Stimulated activated CD8-positive, alpha-beta memory T cell treated with anti-CD3 and anti-CD28 coated beads, Interleukin-12 subunit alpha, Interleukin-12 subunit beta, amount 100 ng/mL, for 24 hours (primary cell): ENCODE results near the gene OR5P2.
"Not testable (repeated sequence)": the region's sequence is repeated elsewhere in the genome, so short reads cannot be mapped to it uniquely, and the experiment has no call there.

Experiments used
- DNase-seq: peaks from one replicate; pipeline ENCODE4 v3.0.0-alpha.2; 2020; ENCODE audit errors: extremely low read depth

Gene OR5P2

GRCh38 chr11:7796842-7797241, at the start of gene OR5P2:
Gene OR5P2, minus strand, starts transcription at chr11:7796942. Its CDS starts 0 bp downstream, at chr11:7796942.
- no peak for DNase-seq

GRCh38 chr11:7846003-7846402, 49.3 kb upstream of the OR5P2 start:
- DNase-seq: no peak

GRCh38 chr11:7844986-7845385, 48.2 kb upstream of the OR5P2 start:
- no peak for DNase-seq

- no peak for DNase-seq
These were observed 47.8 kb upstream of the OR5P2 start for GRCh38 chr11:7844521-7844920.

- DNase-seq: no peak
These were observed 43.8 kb upstream of the OR5P2 start for GRCh38 chr11:7840578-7840977.

GRCh38 chr11:7833527-7833926, 36.8 kb upstream of the OR5P2 start:
- no peak for DNase-seq

- no peak for DNase-seq
These were observed 34.0 kb upstream of the OR5P2 start, which contains the start of gene OR5P3 for GRCh38 chr11:7830740-7831139. Gene OR5P3, minus strand, starts transcription at chr11:7830840.

GRCh38 chr11:7826324-7826723, 29.6 kb upstream of the OR5P2 start:
- no peak for DNase-seq

- DNase-seq: not testable (repeated sequence)
These were observed 23.7 kb upstream of the OR5P2 start for GRCh38 chr11:7820417-7820816.

- DNase-seq: not testable (repeated sequence)
These were observed 18.2 kb upstream of the OR5P2 start for GRCh38 chr11:7814897-7815296.

- not testable (repeated sequence) for DNase-seq
These were observed 13.6 kb upstream of the OR5P2 start for GRCh38 chr11:7810301-7810700.

GRCh38 chr11:7793233-7793632, 3.5 kb downstream of the OR5P2 start:
- DNase-seq: no peak

- no peak for DNase-seq
These were observed 9.5 kb downstream of the OR5P2 start for GRCh38 chr11:7787239-7787638.

GRCh38 chr11:7775689-7776088, 21.1 kb downstream of the OR5P2 start:
- no peak for DNase-seq

GRCh38 chr11:7764301-7764700, 32.4 kb downstream of the OR5P2 start:
- not testable (repeated sequence) for DNase-seq

GRCh38 chr11:7759010-7759409, 37.7 kb downstream of the OR5P2 start:
- DNase-seq: no peak

GRCh38 chr11:7749456-7749855, 47.3 kb downstream of the OR5P2 start:
- DNase-seq: no peak
